Measurements from ENCODE around the gene RNF149.
"Not testable (repeated sequence)": the region's sequence is repeated elsewhere in the genome, so short reads cannot be mapped to it uniquely, and the experiment has no call there.

RNF149 gene

GRCh38 chr2:101330253-101330933 lies 21.9 kb upstream of the RNF149 start:
- DNase-seq: no peak

GRCh38 chr2:101329026-101329425 lies 20.5 kb upstream of the RNF149 start:
- DNase-seq: no peak

DNA sequence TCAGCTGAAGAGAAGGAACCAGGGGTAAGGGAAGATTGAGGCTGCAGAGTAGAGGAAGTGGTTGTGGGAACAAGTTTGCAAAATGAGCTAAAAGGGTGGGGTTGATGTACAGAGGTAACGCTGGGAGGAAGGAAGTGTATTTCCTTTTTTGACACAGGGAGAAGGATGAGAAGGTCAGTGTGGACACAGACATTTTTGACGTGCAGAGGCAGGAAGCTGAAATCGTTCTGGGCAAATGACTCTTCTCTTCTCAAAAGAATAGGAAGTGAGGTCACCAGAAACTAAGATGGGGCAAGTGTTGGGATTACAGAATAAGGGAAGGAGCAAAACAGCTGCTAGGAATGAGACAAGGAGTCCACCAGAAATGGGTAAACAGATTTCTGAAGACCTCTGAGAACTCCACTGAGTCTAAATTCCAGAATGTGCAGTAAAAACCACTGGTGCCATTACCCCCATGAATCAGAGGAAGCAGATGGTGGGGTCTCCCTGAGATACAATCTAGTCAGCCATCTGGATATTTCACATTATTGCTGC lies 20.0 kb upstream of the RNF149 start:
- no peak for DNase-seq

GRCh38 chr2:101327863-101328394 lies 19.4 kb upstream of the RNF149 start:
- no peak for DNase-seq

- DNase-seq: no peak
Observed at GRCh38 chr2:101325425-101325824, 16.9 kb upstream of the RNF149 start.

- not testable (repeated sequence) for DNase-seq
Observed at GRCh38 chr2:101316568-101316967, 8.1 kb upstream of the RNF149 start.

- no peak for DNase-seq
Observed at GRCh38 chr2:101311696-101312017, 3.2 kb upstream of the RNF149 start.

DNA sequence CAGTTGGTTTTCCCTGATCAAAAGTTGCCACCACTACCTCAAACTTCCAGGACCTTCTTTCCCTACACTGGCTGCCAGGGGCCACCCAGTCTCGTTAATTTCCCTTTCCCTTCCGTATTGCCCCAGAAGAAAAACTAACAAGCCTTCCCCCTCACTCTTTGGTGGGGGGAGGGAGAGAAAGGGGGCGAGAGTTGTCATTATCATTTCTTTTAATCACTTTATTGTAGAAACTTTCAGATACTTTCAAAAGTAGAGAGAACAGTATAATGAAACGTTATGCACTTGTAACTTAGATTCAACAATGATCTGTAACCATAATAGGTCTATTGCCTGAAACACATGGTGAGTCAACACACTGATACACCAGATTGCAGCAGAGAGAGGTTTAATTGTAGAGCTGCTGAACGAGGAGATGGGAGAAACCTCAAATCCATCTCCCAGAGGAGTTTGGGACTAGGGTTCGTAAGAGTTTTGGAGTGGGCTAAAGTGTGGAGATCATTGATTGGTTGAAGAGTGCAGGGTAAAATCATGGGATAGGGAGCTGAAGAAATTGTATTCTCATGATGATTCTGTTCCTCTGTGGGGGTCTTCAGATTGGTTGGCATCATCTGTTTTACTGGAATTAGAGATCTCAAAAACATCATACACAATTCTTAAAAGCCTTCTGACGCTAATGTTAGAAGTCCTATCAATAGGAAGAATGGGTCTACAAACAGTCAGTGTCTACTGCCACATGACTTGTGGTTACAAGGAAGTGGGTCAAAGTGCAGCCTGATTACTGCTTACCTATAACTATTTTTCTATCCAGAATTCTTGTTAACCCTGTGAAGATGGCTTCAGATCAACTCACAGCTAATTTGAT lies 2.6 kb upstream of the RNF149 start:
- DNase-seq: no peak

GRCh38 chr2:101310090-101310833 lies 1.8 kb upstream of the RNF149 start:
- DNase-seq: no peak

- no peak for DNase-seq
Observed at GRCh38 chr2:101307950-101308431, 510 bp downstream of the RNF149 start.

- no peak for DNase-seq
Observed at GRCh38 chr2:101307503-101307902, 998 bp downstream of the RNF149 start.

GRCh38 chr2:101306410-101306809 lies 2.1 kb downstream of the RNF149 start:
- DNase-seq: no peak

- DNase-seq: no peak
Observed at GRCh38 chr2:101305492-101306078, 2.9 kb downstream of the RNF149 start.

DNA sequence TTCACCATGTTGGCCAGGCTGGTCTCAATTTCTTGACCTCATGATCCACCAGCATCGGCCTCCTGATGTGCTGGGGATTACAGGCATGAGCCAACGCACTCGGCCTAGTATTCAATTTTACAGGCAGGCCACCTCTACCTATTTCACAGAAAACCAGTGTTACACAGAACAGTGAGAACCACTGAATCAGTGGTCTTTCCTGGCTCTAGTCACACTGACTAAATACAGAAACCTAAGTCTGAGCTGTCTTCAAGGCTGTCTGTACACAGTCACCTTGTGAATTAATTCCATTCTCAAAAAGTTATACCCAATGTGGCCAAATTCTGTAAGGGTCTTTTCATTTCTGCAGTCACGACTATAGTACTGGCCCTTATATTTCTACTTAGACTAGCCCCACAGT lies 3.5 kb downstream of the RNF149 start:
- no peak for DNase-seq

DNA sequence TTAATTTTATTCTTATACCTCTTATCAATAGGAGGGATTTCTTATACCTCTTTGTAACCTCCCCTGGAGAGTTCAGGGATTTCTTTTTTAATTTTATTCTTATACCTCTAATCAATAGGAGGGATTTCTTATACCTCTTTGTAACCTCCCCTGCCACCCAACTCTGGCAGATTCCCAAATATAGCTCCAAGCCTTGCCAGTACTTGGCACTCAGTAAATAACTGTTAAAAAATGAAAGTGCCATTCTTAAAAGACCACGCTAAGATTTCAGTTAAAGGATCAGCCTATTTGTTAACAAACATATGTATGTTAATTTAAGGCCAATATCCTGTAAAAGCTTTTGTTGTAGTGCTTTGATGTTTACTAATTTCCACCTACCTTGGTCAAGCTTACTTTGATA lies 4.8 kb downstream of the RNF149 start:
- no peak for DNase-seq

DNA sequence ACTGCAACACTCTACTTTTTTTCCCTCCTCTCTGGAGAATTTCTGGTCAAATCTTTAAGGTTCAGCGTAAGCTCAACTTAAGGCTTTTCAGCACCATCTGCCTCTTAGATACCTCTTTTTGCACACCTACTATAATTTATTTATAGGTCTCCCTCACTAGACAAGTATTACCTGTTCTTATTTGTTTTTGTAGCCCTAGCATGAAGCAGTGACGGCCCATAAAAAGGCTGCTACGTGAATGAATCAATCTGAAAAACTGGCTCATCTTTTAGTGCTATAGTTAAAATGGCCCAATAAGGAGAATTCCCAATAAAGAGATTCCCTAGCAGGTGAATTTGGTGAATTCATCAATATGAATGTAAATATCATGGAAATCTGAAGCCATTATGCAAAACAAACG lies 6.5 kb downstream of the RNF149 start:
- no peak for DNase-seq

GRCh38 chr2:101300836-101301235 lies 7.7 kb downstream of the RNF149 start:
- no peak for DNase-seq

- DNase-seq: no peak
Observed at GRCh38 chr2:101300164-101300563, 8.3 kb downstream of the RNF149 start.

DNA sequence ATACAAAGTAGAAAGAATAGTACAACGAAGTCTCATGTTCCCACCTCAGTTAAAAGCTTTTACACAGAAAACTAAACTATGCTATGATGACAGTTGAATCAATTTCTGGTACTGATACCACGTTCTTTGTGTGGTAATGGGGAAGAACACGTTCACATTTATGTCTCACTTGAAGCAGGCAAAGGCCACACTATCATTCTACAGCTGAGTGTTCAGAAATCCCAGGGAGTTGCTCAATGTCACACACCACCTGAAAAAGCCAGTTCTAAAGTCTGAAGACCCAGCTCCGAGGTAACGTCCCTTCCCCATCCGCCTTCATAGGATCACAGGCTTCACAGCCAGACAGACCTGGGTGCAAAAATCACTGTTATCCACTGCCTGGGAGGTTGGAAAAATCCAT lies 8.9 kb downstream of the RNF149 start:
- no peak for DNase-seq

DNA sequence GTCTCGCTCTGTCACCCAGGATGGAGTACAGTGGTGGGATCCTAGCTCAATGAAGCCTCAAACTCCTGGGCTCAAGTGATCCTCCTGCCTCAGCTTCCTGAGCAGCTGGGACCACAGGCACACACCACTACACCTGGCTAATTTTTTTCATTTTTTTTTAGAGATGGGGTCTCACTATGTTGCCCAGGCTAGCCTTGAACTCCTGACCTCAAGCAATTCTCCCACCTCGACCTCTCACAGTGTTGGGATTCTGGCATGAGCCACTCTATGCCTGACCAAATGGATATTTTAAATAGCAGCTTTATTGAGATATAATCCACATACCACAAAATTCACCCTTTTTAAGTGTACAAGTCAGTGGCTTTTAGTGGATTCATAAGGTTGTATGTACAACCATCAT lies 11.1 kb downstream of the RNF149 start:
- DNase-seq: no peak

DNA sequence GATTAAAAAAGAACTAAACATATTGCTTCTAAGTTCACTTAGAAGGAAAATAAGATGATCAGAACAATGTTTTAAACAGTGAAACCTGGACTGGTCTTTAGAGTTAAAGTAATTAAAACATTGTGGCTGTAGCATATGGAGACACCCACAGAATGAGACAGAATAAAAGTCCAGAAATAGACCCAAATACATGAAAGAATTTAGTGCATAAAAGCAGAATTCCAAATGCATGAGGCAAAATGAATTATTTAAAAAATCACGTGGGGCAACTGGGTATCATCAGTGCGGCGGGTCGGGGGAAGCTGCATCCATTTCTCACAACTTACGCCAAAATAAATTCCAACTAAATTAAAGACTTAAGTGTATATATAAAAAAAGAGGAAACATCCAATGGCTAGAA lies 12.1 kb downstream of the RNF149 start:
- DNase-seq: no peak

DNA sequence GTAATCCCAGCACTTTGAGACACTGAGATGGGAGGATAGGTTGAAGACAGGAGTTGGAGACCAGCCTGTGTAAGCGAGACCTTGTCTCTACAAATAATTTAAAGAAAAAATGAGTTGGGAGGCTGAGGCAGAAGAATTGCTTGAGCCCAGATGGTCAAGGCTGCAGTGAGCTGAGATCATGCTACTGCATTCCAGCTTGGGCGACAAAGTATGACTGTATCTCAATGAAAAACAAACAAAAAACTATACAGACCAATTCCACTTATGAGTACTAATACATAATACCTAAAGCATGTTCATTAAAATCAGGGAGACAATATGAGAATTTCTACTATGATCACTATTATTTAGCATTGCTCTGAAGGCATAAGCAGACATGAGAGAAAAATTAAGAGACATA lies 12.6 kb downstream of the RNF149 start:
- DNase-seq: no peak

DNA sequence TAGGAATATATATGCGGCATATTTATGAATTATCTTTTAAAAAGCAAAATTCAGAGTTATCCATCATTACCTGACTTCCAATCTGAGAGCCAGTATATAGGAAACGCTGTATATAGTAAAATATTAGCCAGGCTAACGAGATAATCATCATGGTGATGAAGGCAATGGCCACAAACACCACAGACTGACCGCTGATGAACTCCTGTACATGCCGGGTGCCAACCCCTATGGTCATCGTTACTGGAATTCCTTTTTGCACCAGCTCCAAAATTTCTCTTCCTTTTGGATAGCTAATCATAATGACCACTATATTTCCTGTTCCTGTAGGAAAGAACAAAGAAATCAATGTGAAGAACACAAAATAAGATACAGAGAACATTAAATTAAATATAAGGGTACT lies 13.6 kb downstream of the RNF149 start:
- no peak for DNase-seq
